OCI-LY7 (cell line): Measurements from ENCODE around the gene MIA3.

Experiments
- EZH2phosphoT487 ChIP-seq: fragments of 200-600 bp; sonication (generic); IDR thresholded peaks from 2 replicates; pipeline ENCODE4 v1.6.1; 2018; ENCODE audit warnings: low read depth, borderline replicate concordance, mild to moderate bottlenecking, mixed run types, antibody characterized with exemption, low read length, moderate library complexity, mixed read lengths
- TF ChIP-seq, protein P1 (sequence below): fragments of 200-600 bp; sonication (generic); conservative IDR thresholded peaks from 2 replicates; pipeline ENCODE4 v1.5.1; 2014; ENCODE audit warnings: mild to moderate bottlenecking, antibody characterized with exemption, low read length, moderate library complexity, mixed read lengths

DNA sequence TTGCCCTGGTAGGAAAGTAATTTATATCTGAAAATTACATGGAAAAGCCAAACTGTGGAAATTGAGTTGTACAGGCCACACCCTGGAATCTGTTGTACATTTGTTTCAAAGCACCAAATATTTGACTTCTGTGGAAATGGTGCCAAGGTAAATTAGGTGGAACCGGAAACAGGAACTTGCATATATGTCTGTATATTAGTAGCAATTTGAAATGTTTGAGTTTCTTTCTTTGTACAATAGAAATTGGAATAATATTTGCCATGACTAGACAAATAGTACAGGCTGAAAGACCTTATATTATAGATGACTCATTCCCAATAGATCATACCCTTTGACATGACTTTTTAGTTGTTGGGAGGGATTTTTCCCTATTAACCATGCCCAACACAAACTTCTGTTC, 17.6 kb upstream of the MIA3 start:
- TF ChIP-seq EZH2phosphoT487: no peak
- TF ChIP-seq, protein P1, sequence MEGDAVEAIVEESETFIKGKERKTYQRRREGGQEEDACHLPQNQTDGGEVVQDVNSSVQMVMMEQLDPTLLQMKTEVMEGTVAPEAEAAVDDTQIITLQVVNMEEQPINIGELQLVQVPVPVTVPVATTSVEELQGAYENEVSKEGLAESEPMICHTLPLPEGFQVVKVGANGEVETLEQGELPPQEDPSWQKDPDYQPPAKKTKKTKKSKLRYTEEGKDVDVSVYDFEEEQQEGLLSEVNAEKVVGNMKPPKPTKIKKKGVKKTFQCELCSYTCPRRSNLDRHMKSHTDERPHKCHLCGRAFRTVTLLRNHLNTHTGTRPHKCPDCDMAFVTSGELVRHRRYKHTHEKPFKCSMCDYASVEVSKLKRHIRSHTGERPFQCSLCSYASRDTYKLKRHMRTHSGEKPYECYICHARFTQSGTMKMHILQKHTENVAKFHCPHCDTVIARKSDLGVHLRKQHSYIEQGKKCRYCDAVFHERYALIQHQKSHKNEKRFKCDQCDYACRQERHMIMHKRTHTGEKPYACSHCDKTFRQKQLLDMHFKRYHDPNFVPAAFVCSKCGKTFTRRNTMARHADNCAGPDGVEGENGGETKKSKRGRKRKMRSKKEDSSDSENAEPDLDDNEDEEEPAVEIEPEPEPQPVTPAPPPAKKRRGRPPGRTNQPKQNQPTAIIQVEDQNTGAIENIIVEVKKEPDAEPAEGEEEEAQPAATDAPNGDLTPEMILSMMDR: no peak
